Erythroblast (primary cell): ENCODE results near the gene ZNF75A.

Experiments used
- DNase-seq, 2 experiments: peaks; one replicate each; lab custom pipeline; 2025; lab: John Stamatoyannopoulos, UW
- GATA1 ChIP-seq: IDR thresholded peaks from 2 replicates; pipeline ENCODE4 v1.6.1; 2011; ENCODE audit warnings: low read depth, mild to moderate bottlenecking, control low read depth, low read length, moderate library complexity
- POLR2A ChIP-seq: IDR thresholded peaks from 2 replicates; pipeline ENCODE4 v1.6.1; 2011; ENCODE audit warnings: mild to moderate bottlenecking, low read length

Gene ZNF75A

GRCh38 chr16:3281222-3281820 is 24.0 kb upstream of the ZNF75A start:
- no peak for DNase-seq

GRCh38 chr16:3282103-3282729 is 23.1 kb upstream of the ZNF75A start:
- peak in 1 of 2 experiments; percentile 90 for DNase-seq
- TF ChIP-seq POLR2A (no peak), GATA1 (no peak)

More at GRCh38 chr16:3281222-3281820, 24.0 kb upstream of the ZNF75A start:
- no peak for TF ChIP-seq POLR2A
- no peak for TF ChIP-seq GATA1

- peak; percentile 98 for DNase-seq
- TF ChIP-seq POLR2A = peak; percentile 94
- no peak for TF ChIP-seq GATA1
Measured at GRCh38 chr16:3282730-3283542, 22.4 kb upstream of the ZNF75A start, which contains the start of gene ZNF263. Gene ZNF263, plus strand, starts transcription at chr16:3283491. Its CDS starts 328 bp downstream, at chr16:3283819.

- no peak for TF ChIP-seq POLR2A
- no peak for TF ChIP-seq GATA1
- peak; percentile 56 to 58 for DNase-seq
Measured at GRCh38 chr16:3283543-3284447, 21.5 kb upstream of the ZNF75A start.

- TF ChIP-seq GATA1 (no peak), POLR2A (no peak)
- DNase-seq = no peak
Measured at GRCh38 chr16:3285131-3285530, 20.2 kb upstream of the ZNF75A start.

GRCh38 chr16:3289998-3290673 is 15.2 kb upstream of the ZNF75A start:
- TF ChIP-seq POLR2A (no peak), GATA1 (no peak)
- DNase-seq = peak; percentile 34 to 40

- DNase-seq = no peak
- TF ChIP-seq GATA1 (no peak), POLR2A (no peak)
Measured at GRCh38 chr16:3292604-3293003, 12.7 kb upstream of the ZNF75A start.

- no peak for DNase-seq
- TF ChIP-seq GATA1 = no peak
- no peak for TF ChIP-seq POLR2A
Measured at GRCh38 chr16:3295209-3295608, 10.1 kb upstream of the ZNF75A start.

- no peak for DNase-seq
- TF ChIP-seq GATA1 (no peak), POLR2A (no peak)
Measured at GRCh38 chr16:3295783-3296182, 9.5 kb upstream of the ZNF75A start.

GRCh38 chr16:3304370-3304769 is 927 bp upstream of the ZNF75A start:
- DNase-seq = no peak

GRCh38 chr16:3306078-3306477 is 781 bp downstream of the ZNF75A start:
- no peak for DNase-seq
- TF ChIP-seq GATA1 = no peak
- no peak for TF ChIP-seq POLR2A

More at GRCh38 chr16:3304370-3304769, 927 bp upstream of the ZNF75A start:
- no peak for TF ChIP-seq GATA1
- TF ChIP-seq POLR2A = no peak

GRCh38 chr16:3311496-3311895 is 6.2 kb downstream of the ZNF75A start:
- TF ChIP-seq GATA1 = no peak
- no peak for TF ChIP-seq POLR2A
- no peak for DNase-seq
